ENCODE data around the gene CA5A. TPM values are rescaled to one million over a fixed set of nuclear protein-coding genes. Genes with fewer than 3 reads are reported as not detected.

CA5A gene
- total RNA-seq, 1 donor from 2014 or later: 0.06 TPM

DNA sequence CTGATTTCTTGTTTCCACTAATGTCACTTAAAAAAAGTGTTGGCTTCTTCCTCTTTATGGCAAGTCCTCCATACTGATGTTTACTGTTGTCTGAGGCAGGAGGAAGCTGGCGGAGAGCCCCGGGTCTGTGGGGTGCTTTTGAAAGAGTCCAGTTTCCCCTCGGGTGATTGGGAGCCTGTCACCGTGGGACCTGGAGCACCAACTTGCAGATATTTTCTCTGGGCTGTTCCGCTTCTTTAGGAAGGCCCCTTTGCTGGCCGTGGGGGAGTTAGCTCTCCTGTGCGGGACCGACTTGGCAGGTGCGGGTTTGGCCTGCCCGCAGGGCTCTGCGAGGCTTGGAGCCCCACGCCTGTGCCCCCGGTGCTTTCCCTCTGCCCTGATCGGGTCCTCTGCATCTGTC, 18.0 kb upstream of the CA5A start:
- TF ChIP-seq, protein P1, sequence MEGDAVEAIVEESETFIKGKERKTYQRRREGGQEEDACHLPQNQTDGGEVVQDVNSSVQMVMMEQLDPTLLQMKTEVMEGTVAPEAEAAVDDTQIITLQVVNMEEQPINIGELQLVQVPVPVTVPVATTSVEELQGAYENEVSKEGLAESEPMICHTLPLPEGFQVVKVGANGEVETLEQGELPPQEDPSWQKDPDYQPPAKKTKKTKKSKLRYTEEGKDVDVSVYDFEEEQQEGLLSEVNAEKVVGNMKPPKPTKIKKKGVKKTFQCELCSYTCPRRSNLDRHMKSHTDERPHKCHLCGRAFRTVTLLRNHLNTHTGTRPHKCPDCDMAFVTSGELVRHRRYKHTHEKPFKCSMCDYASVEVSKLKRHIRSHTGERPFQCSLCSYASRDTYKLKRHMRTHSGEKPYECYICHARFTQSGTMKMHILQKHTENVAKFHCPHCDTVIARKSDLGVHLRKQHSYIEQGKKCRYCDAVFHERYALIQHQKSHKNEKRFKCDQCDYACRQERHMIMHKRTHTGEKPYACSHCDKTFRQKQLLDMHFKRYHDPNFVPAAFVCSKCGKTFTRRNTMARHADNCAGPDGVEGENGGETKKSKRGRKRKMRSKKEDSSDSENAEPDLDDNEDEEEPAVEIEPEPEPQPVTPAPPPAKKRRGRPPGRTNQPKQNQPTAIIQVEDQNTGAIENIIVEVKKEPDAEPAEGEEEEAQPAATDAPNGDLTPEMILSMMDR (IDR thresholded peaks at IDR 0.05): no peak
- peak overlapping the region; percentile 77 for H3K27ac ChIP-seq
- DNase-seq: peak; percentile 71
- no peaks in the 10 kb centered on the region for H3K9me3 ChIP-seq
- H3K4me1 ChIP-seq: peaks cover 56% of the 10 kb centered on the region
- no peak for ATAC-seq
- intact Hi-C loops (cut with DNase I): no loop called here
- no peak overlapping the region for H3K4me3 ChIP-seq
- H3K27me3 ChIP-seq (ENCODE audit: low read depth): no peaks in the 10 kb centered on the region
- peaks cover 13% of the 10 kb centered on the region for H3K36me3 ChIP-seq

DNA sequence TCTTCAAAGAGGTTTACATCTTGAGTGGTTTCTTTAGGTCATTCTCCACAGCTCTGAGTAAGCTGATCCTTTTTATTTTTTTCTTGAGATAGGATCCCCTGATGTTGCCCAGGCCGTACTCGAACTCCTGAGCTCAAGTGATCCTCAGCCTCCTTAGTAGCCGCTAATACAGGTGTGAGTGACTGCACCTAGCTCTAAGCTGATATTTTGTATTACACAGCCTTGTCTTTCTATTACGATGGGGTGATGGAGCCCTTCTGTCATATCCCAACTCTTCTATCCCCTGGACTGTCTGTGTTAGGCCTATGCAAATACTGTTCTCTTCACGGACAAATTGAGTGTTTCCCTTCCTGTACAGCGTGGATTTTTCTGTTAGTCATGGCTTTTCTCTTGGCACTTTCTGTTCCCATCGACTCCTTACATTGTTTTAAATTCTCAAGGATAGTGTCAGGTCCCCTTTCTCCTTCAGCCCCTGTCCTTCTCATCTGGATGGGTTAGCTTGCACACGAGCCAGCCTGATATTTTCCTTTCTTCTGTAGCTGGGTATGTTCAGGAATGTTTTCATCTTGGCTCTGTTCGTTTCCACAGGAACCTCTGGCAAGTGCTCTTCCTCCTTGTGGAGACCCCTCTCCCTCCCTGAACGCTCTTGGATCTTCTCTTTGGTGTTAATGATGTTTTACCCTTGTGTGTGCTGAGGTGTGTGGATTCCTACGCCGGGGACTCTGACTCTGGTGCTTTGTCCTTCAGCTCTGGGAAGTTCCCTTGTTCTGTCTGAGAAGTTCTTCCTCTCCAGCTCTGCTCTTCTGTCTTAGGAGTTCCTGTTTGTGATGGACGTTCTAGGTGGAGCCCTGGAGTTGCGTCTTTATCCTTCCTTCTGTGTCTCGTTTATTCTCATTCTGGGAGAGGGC, 17.2 kb upstream of the CA5A start:
- DNase-seq: no peak
- intact Hi-C loops (cut with DNase I): no loop called here
- TF ChIP-seq, protein P1 (IDR thresholded peaks at IDR 0.05): no peak
- Histone ChIP-seq H3K27me3 (ENCODE audit: low read depth) (no peaks in the 10 kb centered on the region), H3K36me3 (peaks cover 12% of the 10 kb centered on the region), H3K4me3 (peak overlapping the region; percentile 10), H3K9me3 (no peaks in the 10 kb centered on the region), H3K4me1 (peaks cover 56% of the 10 kb centered on the region), H3K27ac (peak overlapping the region; percentile 77)
- no peak for ATAC-seq

DNA sequence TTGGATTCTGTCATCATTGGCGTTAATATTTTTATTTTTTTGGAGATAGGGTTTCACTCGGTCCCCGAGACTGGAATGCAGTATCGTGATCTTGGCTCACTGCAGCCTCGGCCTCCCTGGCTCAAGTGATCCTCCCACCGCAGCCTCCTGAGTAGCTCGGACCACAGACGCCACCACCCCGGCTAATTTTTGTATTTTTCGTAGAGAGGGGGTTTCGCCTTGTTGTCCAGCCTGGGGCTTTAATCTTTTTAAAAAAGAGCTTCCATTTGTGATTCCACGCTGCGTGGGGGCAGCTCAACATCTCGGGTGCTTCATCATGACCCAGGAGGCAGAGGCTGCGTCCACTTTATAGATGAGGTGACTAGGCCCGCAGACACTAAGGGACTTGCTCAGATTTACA, 16.4 kb upstream of the CA5A start:
- ATAC-seq (no peak), DNase-seq (no peak)
- Histone ChIP-seq H3K27ac (peak overlapping the region; percentile 77), H3K27me3 (ENCODE audit: low read depth) (no peaks in the 10 kb centered on the region), H3K4me1 (peaks cover 56% of the 10 kb centered on the region), H3K4me3 (peak overlapping the region; percentile 89), H3K9me3 (no peaks in the 10 kb centered on the region), H3K36me3 (peaks cover 6% of the 10 kb centered on the region)
- intact Hi-C loops (cut with DNase I): no loop called here
- TF ChIP-seq, protein P1 (IDR thresholded peaks at IDR 0.05): no peak

DNA sequence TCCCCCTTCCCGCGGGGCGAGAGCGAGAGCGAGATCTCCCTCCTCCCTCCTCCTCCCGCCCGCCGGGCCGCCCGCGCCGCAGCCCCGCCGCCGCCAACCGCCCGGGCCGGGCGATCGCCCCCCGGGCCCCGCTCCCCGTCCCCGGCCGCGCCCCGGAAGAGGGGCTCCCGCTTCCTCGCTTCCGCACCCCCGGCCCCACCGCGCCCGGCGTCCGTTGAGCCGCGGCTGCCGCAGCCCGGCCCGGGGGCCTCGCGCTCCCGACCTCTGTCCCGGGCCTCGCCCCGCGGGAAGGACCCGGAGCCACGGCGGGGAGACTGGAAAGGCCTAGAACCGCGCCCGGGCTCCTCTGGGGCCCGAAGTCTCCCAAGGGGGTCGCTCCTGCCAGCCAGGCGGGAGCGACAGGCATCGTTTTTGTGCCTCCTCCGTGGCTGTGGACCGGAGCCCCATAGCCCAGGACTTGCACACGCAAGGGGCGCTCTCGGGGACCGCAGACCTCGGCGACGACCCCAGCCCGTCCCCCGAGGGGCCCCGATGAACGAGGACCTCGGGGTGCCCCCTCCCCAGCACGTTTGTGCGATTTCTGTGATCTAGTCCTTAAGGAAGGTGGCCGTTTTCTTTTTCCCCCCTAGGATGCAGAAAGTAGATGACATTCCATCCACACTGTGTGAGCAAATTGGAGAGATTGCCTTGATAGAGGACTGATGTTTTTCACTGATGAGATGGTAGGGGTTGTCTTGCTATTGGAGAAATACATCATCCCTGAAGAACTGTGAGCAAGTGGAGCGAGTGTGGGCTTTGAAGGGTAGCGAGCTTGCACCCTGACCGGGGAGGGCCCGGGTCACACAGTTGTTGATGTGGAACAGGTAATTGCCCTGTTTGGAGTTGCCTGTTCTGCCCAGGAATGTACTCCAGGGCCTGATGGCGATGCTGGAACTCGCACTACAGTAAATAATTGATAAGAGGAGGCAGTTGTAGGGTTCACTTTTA, 15.5 kb upstream of the CA5A start:
- peak overlapping the region; percentile 93 for H3K27ac ChIP-seq
- H3K4me1 ChIP-seq: peaks cover 51% of the 10 kb centered on the region
- intact Hi-C loops (cut with DNase I): no loop called here
- DNase-seq: peak; percentile 61
- no peaks in the 10 kb centered on the region for H3K9me3 ChIP-seq
- H3K36me3 ChIP-seq: no peaks in the 10 kb centered on the region
- TF ChIP-seq, protein P1 (IDR thresholded peaks at IDR 0.05): no peak
- H3K4me3 ChIP-seq: peak overlapping the region; percentile 89
- no peaks in the 10 kb centered on the region for H3K27me3 ChIP-seq (ENCODE audit: low read depth)
- no peak for ATAC-seq

DNA sequence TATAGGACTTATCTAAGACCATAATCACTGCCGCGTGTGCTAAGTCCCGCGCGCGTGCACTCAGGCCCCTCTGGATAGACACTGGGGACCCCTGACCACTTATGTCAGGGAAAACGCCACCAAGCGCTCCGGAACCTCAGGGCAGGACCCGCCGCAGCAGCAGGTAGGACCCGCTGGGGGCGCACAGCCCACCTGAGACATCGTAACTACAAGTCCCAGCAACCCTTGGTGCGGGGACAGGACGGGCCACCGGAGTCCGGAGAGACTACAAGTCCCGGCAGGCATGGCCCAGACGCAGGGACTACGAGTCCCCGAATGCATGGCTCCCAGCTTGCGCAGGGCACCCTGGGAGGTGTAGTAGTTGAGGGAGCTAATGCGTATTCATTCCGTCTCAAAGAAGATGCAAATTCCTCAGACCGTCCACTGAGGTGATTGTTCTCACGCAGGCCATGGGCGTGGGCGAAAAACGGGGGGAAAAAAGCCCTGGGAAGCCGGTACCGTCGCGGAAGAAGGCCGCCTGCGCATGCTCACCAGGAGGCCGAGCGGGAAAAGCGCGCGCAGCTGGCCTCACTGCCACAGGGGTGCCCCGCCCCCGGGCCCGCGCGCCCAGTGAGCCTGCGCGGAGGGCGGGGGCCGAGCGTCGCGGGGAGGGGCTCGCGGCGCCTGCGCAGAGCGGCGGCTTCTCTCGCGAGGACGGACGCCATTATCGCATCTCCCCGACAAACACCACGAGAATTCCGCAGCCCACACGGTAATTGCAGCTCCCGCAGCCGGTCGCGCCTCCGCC, 14.6 kb upstream of the CA5A start, which contains the start of gene BANP:
BANP (plus strand) TSS at position 670 of the 787 bp plus-strand sequence. CDS start 23,682 bp downstream, outside the sequence.
- H3K4me3 ChIP-seq: peak within 1 kb of the TSS; percentile 89
- H3K4me1 ChIP-seq: peaks cover 42% of the 10 kb centered on the region
- no peaks in the 10 kb centered on the region for H3K9me3 ChIP-seq
- DNase-seq (peak; percentile 99), ATAC-seq (peak; percentile 97)
- no peaks in the 10 kb centered on the region for H3K36me3 ChIP-seq
- intact Hi-C loops (cut with DNase I): no loop called here
- TF ChIP-seq, protein P1 (IDR thresholded peaks at IDR 0.05): peak; percentile 61
- peak within 1 kb of the TSS; percentile 93 for H3K27ac ChIP-seq
- H3K27me3 ChIP-seq (ENCODE audit: low read depth): no peaks in the 10 kb centered on the region
